Panc1 (cell line): Measurements from ENCODE around the gene NPTX1. TPM values are rescaled to one million over a fixed set of nuclear protein-coding genes. Genes with fewer than 3 reads are reported as not detected.

Experiments used
- ATAC-seq: fragments of 200-7000 bp; cut with Tn5 transposase; 2 replicates; pipeline ENCODE4 v1.9.1; 2020; ENCODE audit warnings: mild to moderate bottlenecking, moderate library complexity
- BruUV-seq: library from RNA; stranded (reverse); fragments of 400-500 nt; replicated peaks from 2 replicates; lab custom pipeline; 2021; lab: Mats Ljungman, UMichigan
- CTCF ChIA-PET: fragments of 300-600 bp; sonication (Branson Sonifier 250); formaldehyde crosslinking; loops from one replicate; lab custom pipeline; 2022; ENCODE audit warnings: antibody characterized with exemption; lab: Charles Lee
- POLR2A ChIA-PET: fragments of 300-600 bp; sonication (Branson Sonifier 250); formaldehyde crosslinking; loops from one replicate; lab custom pipeline; 2022; ENCODE audit warnings: antibody characterized with exemption; lab: Charles Lee
- DNase-seq: peaks from one replicate; pipeline ENCODE4 v3.0.0-alpha.2; 2010; ENCODE audit warnings: low read depth, low spot score
- H3K27ac ChIP-seq: 2 replicates; pipeline ENCODE4 v1.5.1; 2011; ENCODE audit warnings: mild to moderate bottlenecking, low read length, inconsistent platforms
- H3K27me3 ChIP-seq: fragments of 200-500 bp; sonication (Bioruptor generic); 2 replicates; pipeline ENCODE4 v1.6.0; 2014; ENCODE audit warnings: low read length, inconsistent platforms; ENCODE audit not compliant: control insufficient read depth, insufficient read depth
- H3K36me3 ChIP-seq: fragments of 200-500 bp; sonication (Bioruptor generic); 2 replicates; pipeline ENCODE4 v1.5.1; 2014; ENCODE audit warnings: inconsistent platforms, mild to moderate bottlenecking, low read length, moderate library complexity; ENCODE audit not compliant: control insufficient read depth, insufficient read depth
- H3K4me1 ChIP-seq: 2 replicates; pipeline ENCODE4 v1.5.1; 2011; ENCODE audit warnings: inconsistent platforms, mild to moderate bottlenecking, low read length, moderate library complexity; ENCODE audit not compliant: control insufficient read depth, insufficient read depth
- H3K4me3 ChIP-seq, 2 experiments: 2 replicates each; pipeline ENCODE4 v1.5.1; 2011 to 2012; ENCODE audit warnings: low read depth in 2 of 2, low read length in 2 of 2, mild to moderate bottlenecking in 2 of 2, inconsistent platforms in 1 of 2, moderate library complexity in 1 of 2
- H3K9me3 ChIP-seq: fragments of 200-500 bp; sonication (Bioruptor generic); 2 replicates; pipeline ENCODE4 v1.5.1; 2014; ENCODE audit warnings: low read depth, mild to moderate bottlenecking, inconsistent platforms, low read length, moderate library complexity; ENCODE audit not compliant: control insufficient read depth, insufficient read depth
- CTCF ChIP-seq: fragments of 450-650 bp; IDR thresholded peaks from 2 replicates; pipeline ENCODE4 v1.5.1; 2017; ENCODE audit warnings: mild to moderate bottlenecking
- POLR2AphosphoS5 ChIP-seq: IDR thresholded peaks from 2 replicates; pipeline ENCODE4 v1.6.1; 2012; ENCODE audit warnings: mild to moderate bottlenecking, low read depth, low read length, moderate library complexity
- SIN3A ChIP-seq: IDR thresholded peaks from 2 replicates; pipeline ENCODE4 v1.6.1; 2012; ENCODE audit warnings: low read depth, mild to moderate bottlenecking, low read length, moderate library complexity, borderline replicate concordance; ENCODE audit not compliant: insufficient read depth
- TCF7L2 ChIP-seq: IDR thresholded peaks from 2 replicates; pipeline ENCODE4 v1.6.1; 2011; ENCODE audit warnings: mild to moderate bottlenecking, low read depth, low read length, inconsistent platforms
- in situ Hi-C: cut with HindIII; loops from 2 replicates; pipeline ENCODE4 v1.10.0; 2016; ENCODE audit warnings: low sequenced_read_pairs, low pct_unique_long_range_greater_than_20kb
- intact Hi-C: fragments of 100-400 bp; cut with micrococcal nuclease; formaldehyde crosslinking; loops from one replicate; pipeline ENCODE4 v1.10.0; 2022; ENCODE audit not compliant: unreplicated experiment
- total RNA-seq: library from RNA; stranded (reverse); gene quantifications from one replicate; pipeline ENCODE4 v1.2.1, GENCODE V29; 2021; ENCODE audit not compliant: unreplicated experiment
- TF ChIP-seq, protein P1 (sequence below), 2 experiments: IDR thresholded peaks; 2 replicates each; pipeline ENCODE4 v1.6.1; 2011 to 2012; ENCODE audit warnings: low read depth in 2 of 2, control low read depth in 1 of 2, low read length in 1 of 2, mild to moderate bottlenecking in 1 of 2, moderate library complexity in 1 of 2; ENCODE audit not compliant: insufficient read depth in 1 of 2

The NPTX1 gene
- total RNA-seq, 1 experiment from 2014 or later = 1.1 TPM

- in situ Hi-C loops = no loop called here
- ChIA-PET POLR2A (interaction anchor here (0.6 kb wide), 1 partner anchor 23 kb away, joined by 4 read pairs; no protein-coding TSS in a partner anchor), CTCF (no interaction called here)
- no peaks in the 10 kb centered on the region for H3K36me3 ChIP-seq
- DNase-seq (no peak), ATAC-seq (no peak)
- no peak for TF ChIP-seq SIN3A
- TF ChIP-seq TCF7L2 = no peak
- TF ChIP-seq, protein P1, sequence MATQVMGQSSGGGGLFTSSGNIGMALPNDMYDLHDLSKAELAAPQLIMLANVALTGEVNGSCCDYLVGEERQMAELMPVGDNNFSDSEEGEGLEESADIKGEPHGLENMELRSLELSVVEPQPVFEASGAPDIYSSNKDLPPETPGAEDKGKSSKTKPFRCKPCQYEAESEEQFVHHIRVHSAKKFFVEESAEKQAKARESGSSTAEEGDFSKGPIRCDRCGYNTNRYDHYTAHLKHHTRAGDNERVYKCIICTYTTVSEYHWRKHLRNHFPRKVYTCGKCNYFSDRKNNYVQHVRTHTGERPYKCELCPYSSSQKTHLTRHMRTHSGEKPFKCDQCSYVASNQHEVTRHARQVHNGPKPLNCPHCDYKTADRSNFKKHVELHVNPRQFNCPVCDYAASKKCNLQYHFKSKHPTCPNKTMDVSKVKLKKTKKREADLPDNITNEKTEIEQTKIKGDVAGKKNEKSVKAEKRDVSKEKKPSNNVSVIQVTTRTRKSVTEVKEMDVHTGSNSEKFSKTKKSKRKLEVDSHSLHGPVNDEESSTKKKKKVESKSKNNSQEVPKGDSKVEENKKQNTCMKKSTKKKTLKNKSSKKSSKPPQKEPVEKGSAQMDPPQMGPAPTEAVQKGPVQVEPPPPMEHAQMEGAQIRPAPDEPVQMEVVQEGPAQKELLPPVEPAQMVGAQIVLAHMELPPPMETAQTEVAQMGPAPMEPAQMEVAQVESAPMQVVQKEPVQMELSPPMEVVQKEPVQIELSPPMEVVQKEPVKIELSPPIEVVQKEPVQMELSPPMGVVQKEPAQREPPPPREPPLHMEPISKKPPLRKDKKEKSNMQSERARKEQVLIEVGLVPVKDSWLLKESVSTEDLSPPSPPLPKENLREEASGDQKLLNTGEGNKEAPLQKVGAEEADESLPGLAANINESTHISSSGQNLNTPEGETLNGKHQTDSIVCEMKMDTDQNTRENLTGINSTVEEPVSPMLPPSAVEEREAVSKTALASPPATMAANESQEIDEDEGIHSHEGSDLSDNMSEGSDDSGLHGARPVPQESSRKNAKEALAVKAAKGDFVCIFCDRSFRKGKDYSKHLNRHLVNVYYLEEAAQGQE (IDR thresholded peaks at IDR 0.05; ENCODE audit: insufficient read depth in 1 of 2, low read depth in 2 of 2, low read length in 1 of 2) = no peak
- TF ChIP-seq CTCF = no peak
- TF ChIP-seq POLR2AphosphoS5 = no peak
- H3K9me3 ChIP-seq = no peaks in the 10 kb centered on the region
- intact Hi-C loops = no loop called here
- no peak overlapping the region for H3K27ac ChIP-seq
- no peaks in the 10 kb centered on the region for H3K27me3 ChIP-seq
- H3K4me1 ChIP-seq = no peaks in the 10 kb centered on the region
- BruUV-seq = no TSS peak
- no peak overlapping the region for H3K4me3 ChIP-seq
These were observed 22.6 kb upstream of the NPTX1 start for GRCh38 chr17:80498920-80499410.

DNA sequence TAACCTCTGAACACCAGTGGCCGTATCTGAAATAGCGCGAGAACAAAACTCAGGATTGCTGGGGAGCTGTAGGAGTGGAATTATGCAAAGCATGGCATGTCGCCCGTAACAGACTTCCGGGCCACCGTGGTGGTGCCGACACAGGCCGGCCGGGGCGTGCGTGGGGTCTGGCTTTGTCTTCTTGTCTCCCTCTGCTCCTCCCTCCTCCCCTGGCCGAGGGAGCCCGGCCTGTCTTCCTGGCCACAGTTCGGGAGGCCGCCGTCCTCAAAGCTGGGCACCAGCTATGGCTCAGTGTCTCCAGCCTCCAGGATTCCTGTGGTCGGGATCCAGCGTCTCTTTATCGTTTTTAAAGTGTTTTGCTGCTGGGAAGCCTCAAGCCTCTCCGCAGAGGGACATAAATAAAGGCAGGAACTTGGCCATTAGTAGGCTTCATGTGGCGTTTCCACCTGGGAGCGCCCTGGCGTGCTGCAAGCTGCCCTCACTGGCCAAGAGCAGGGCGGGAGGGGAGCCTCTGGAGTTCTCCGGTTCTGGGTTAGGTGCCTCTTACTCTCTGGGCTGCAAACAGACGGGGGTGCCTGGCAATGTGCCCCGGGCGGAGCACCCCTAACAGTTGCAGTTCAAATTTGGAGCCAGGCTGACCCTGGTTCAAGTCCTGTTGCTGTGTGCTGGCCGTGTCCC, 22.0 kb upstream of the NPTX1 start:
- intact Hi-C loops (no loop called here), in situ Hi-C loops (no loop called here)
- DNase-seq (no peak), ATAC-seq (no peak)
- Histone ChIP-seq H3K9me3 (no peaks in the 10 kb centered on the region), H3K27ac (no peak overlapping the region), H3K4me3 (no peak overlapping the region), H3K4me1 (no peaks in the 10 kb centered on the region), H3K27me3 (no peaks in the 10 kb centered on the region), H3K36me3 (no peaks in the 10 kb centered on the region)
- ChIA-PET POLR2A (interaction anchor here (0.6 kb wide), 1 partner anchor 23 kb away, joined by 4 read pairs; no protein-coding TSS in a partner anchor), CTCF (interaction anchor here (0.7 kb wide), 1 partner anchor 18 kb away, joined by 4 read pairs; no protein-coding TSS in a partner anchor)
- TF ChIP-seq TCF7L2 (no peak), CTCF (no peak), SIN3A (no peak), POLR2AphosphoS5 (no peak)
- TF ChIP-seq, protein P1 (IDR thresholded peaks at IDR 0.05; ENCODE audit: insufficient read depth in 1 of 2, low read depth in 2 of 2, low read length in 1 of 2) = no peak
- BruUV-seq = no TSS peak
